ENCODE results near the gene ZMYM3.

ZMYM3 gene

DNA sequence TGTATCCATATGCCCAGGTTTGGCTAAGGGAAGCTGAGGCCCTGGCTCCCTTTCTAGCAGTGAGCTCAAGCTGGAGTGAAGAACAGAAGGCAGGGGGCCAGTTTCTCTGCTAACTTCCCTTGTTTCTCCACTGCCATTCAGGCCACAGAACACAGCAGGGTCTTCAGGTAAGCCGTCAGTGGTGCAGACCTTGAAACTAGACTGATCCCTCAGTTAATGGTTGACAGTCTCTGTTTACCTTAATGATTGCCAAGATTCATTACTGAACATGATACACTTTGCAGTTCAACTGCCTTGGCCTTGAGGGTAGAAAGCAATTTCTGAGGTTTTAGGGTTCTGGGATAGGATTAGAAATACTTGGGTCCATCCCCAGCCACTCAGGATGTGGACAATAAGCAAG, 39.8 kb downstream of the ZMYM3 start:
- WGBS (ENCODE audit: insufficient coverage, insufficient read length), result no CpG with 5 or more reads among the region's 1 CpG
- Histone ChIP-seq H3K4me3 (ENCODE audit: low read length) (no peak overlapping the region), H3K27ac (ENCODE audit: low read length) (no peak overlapping the region), H3K27me3 (ENCODE audit: control insufficient read depth, insufficient read depth, low read length) (no peaks in the 10 kb centered on the region), H3K4me1 (ENCODE audit: control insufficient read depth, insufficient read depth, low read length) (no peaks in the 10 kb centered on the region), H3K9me3 (ENCODE audit: control insufficient read depth, insufficient read depth, low read length) (no peaks in the 10 kb centered on the region), H3K36me3 (ENCODE audit: control insufficient read depth, insufficient read depth, low read length) (no peaks in the 10 kb centered on the region)
- no peak for DNase-seq (ENCODE audit: low read depth, low spot score)

DNA sequence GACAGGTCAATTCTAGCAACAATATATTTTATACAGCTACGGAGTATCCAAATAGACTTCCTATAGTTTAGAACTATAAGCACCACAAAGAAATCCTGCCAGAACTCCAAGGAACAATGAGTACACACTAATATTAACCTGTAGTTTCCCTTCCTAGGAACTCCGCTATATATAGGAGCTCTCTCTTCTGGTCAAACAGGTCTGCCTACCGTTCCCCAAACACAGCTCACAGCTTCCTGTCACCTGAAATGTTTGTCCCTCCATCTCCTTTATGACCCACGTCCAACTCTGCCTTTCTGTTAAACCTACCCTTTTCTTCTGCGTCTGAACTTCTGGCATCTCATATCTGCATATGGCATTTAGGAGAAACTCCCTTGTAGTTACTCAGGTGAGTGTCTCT, 41.4 kb downstream of the ZMYM3 start:
- no CpG with 5 or more reads among the region's 5 CpGs for WGBS (ENCODE audit: insufficient coverage, insufficient read length)
- no peak for DNase-seq (ENCODE audit: low read depth, low spot score)

DNA sequence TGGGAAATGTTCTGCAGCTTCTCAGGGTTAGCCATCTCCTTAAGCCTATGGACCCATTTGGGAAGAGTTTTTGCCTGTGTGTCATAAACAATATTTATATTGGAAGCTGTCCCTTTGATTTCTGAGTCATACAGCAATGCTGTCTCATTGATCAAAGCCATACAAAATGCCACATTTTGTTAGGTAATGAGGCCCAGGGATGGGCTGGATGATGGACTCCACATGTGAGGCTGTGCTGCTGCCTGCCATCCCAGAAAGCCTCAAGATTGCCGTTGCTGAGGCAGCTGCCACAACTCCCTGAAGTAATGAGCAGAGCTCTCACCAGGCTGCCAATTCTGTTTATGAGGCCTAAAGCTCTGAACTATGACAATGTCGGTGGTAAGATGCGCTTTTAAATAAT, 43.1 kb downstream of the ZMYM3 start:
- no peak overlapping the region for H3K4me3 ChIP-seq (ENCODE audit: low read length)
- no peaks in the 10 kb centered on the region for H3K36me3 ChIP-seq (ENCODE audit: control insufficient read depth, insufficient read depth, low read length)
- no CpG with 5 or more reads among the region's 3 CpGs for WGBS (ENCODE audit: insufficient coverage, insufficient read length)
- no peaks in the 10 kb centered on the region for H3K9me3 ChIP-seq (ENCODE audit: control insufficient read depth, insufficient read depth, low read length)
- H3K27ac ChIP-seq (ENCODE audit: low read length), result no peak overlapping the region
- no peaks in the 10 kb centered on the region for H3K27me3 ChIP-seq (ENCODE audit: control insufficient read depth, insufficient read depth, low read length)
- no peaks in the 10 kb centered on the region for H3K4me1 ChIP-seq (ENCODE audit: control insufficient read depth, insufficient read depth, low read length)
- DNase-seq (ENCODE audit: low read depth, low spot score), result no peak

More for the DNA sequence above, 41.4 kb downstream of the ZMYM3 start:
- no peaks in the 10 kb centered on the region for H3K4me1 ChIP-seq (ENCODE audit: control insufficient read depth, insufficient read depth, low read length)
- H3K27me3 ChIP-seq (ENCODE audit: control insufficient read depth, insufficient read depth, low read length), result no peaks in the 10 kb centered on the region
- H3K9me3 ChIP-seq (ENCODE audit: control insufficient read depth, insufficient read depth, low read length), result no peaks in the 10 kb centered on the region
- no peaks in the 10 kb centered on the region for H3K36me3 ChIP-seq (ENCODE audit: control insufficient read depth, insufficient read depth, low read length)
- H3K4me3 ChIP-seq (ENCODE audit: low read length), result no peak overlapping the region
- H3K27ac ChIP-seq (ENCODE audit: low read length), result no peak overlapping the region

DNA sequence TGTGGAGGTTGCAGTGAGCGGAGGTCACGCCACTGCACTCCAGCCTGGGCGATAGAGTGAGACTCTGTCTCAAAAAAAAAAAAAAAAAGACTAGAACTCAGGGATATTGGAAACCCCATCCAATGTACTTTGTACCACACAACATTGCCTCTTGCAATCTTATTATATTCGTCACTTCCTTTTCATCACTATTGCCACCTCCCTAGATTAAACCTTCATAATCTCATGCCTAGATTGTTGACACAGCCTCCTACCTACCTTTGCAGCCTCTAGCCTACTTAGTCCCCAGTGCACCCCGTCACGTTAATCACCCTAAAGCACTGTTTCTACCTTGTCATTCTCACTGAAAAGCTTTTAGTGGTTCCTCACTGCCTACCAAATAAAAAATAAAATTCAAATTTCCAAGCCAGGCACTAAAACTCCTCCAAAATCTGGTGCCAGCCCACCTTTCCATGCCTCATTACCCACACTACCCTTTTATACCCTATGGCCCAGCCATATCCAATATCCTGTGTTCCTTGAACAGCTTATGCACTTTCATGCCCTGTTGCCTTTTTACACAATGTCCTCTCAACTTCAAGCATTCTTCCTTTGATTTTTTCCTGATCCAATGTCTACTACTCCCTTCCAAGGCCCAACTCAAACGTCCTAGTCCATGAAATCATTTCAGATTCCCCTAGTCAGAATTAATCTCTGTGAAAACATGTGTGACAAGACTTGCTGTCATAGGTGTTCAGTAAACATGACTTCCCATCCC, 54.5 kb downstream of the ZMYM3 start:
- 100% methylated on average over 1 of the region's 7 CpGs for WGBS (ENCODE audit: insufficient coverage, insufficient read length)
- Histone ChIP-seq H3K27ac (ENCODE audit: low read length) (no peak overlapping the region), H3K9me3 (ENCODE audit: control insufficient read depth, insufficient read depth, low read length) (no peaks in the 10 kb centered on the region), H3K4me3 (ENCODE audit: low read length) (no peak overlapping the region), H3K27me3 (ENCODE audit: control insufficient read depth, insufficient read depth, low read length) (no peaks in the 10 kb centered on the region), H3K36me3 (ENCODE audit: control insufficient read depth, insufficient read depth, low read length) (no peaks in the 10 kb centered on the region), H3K4me1 (ENCODE audit: control insufficient read depth, insufficient read depth, low read length) (no peaks in the 10 kb centered on the region)
- no peak for DNase-seq (ENCODE audit: low read depth, low spot score)

DNA sequence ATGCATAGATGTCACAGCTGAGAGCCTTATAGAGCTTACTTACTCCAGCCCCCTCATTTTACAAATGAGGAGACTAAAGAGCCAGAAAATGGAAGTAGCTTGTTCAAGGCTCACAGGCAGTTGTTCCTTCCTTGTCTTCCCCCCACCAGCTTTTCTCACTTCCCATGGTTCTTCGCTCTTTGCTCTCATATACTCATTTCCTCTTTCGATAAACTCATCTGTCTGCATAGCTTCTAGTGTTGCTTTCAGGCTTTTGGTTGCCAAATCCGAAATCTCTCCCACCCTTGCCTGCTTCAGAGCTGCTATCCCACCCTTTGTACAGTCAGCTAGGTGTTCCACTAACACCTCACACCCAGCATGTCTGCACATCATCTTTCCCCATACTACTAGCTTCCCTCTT, 55.9 kb downstream of the ZMYM3 start:
- Histone ChIP-seq H3K27me3 (ENCODE audit: control insufficient read depth, insufficient read depth, low read length) (no peaks in the 10 kb centered on the region), H3K4me3 (ENCODE audit: low read length) (no peak overlapping the region), H3K4me1 (ENCODE audit: control insufficient read depth, insufficient read depth, low read length) (no peaks in the 10 kb centered on the region), H3K36me3 (ENCODE audit: control insufficient read depth, insufficient read depth, low read length) (no peaks in the 10 kb centered on the region), H3K9me3 (ENCODE audit: control insufficient read depth, insufficient read depth, low read length) (no peaks in the 10 kb centered on the region), H3K27ac (ENCODE audit: low read length) (no peak overlapping the region)
- WGBS (ENCODE audit: insufficient coverage, insufficient read length), result no CpG with 5 or more reads among the region's 3 CpGs
- no peak for DNase-seq (ENCODE audit: low read depth, low spot score)

DNA sequence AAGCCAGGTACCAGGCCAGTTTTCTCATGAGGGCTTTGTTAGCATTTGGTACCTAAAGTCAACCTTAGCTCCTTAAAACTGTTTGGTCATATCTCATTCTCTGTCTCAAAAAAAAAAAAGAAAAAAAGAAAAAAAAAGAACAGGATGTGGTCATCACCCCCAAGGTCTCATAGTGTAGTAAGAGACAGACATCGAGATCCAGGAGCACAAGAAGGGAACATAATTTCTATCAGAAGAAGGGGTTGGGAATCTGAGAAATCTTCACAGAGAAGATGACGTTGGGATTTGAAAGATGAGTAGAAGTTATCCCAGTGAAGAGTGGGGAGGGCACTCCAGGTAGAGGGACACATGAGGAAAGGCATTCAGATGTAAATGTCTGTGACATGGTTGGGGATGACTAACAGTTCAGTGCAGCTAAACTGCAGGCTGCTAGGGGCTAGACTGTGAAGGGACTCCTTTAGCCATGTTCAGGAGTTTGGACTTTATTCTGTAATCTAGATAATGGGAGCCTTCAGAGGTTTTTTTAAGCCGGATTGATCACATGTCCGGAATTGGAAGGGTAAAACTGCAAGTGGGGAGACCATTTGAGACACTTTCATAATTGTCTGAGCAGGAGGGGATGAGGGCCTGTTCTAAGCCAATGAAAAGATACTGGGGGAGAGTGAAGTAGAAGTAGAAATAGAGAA, 57.8 kb downstream of the ZMYM3 start:
- WGBS (ENCODE audit: insufficient coverage, insufficient read length), result no CpG with 5 or more reads among the region's 4 CpGs
- no peaks in the 10 kb centered on the region for H3K27me3 ChIP-seq (ENCODE audit: control insufficient read depth, insufficient read depth, low read length)
- H3K9me3 ChIP-seq (ENCODE audit: control insufficient read depth, insufficient read depth, low read length), result no peaks in the 10 kb centered on the region
- no peak for DNase-seq (ENCODE audit: low read depth, low spot score)
- H3K27ac ChIP-seq (ENCODE audit: low read length), result no peak overlapping the region
- H3K36me3 ChIP-seq (ENCODE audit: control insufficient read depth, insufficient read depth, low read length), result no peaks in the 10 kb centered on the region
- no peaks in the 10 kb centered on the region for H3K4me1 ChIP-seq (ENCODE audit: control insufficient read depth, insufficient read depth, low read length)
- no peak overlapping the region for H3K4me3 ChIP-seq (ENCODE audit: low read length)

DNA sequence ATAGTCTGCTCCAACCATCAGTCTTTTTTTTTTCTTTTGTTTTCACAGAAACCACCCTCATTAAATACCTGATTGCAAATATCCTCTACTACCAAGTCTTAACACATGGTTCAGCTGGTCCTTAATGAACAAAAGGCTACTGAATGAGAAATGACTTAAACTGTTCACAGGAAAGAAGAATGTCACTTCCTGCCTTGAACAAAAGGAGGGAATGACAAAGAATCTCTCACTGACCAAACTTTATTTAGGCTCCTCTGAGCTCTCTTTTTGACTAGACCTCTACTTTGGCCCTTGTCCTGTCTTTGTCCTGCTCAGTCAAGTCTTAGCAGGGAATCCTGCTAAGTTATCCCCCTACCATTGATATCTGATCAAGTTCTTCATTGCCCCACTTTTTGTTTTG, 62.7 kb downstream of the ZMYM3 start:
- no peaks in the 10 kb centered on the region for H3K9me3 ChIP-seq (ENCODE audit: control insufficient read depth, insufficient read depth, low read length)
- no peaks in the 10 kb centered on the region for H3K4me1 ChIP-seq (ENCODE audit: control insufficient read depth, insufficient read depth, low read length)
- H3K4me3 ChIP-seq (ENCODE audit: low read length), result no peak overlapping the region
- no peak overlapping the region for H3K27ac ChIP-seq (ENCODE audit: low read length)
- H3K27me3 ChIP-seq (ENCODE audit: control insufficient read depth, insufficient read depth, low read length), result no peaks in the 10 kb centered on the region
- H3K36me3 ChIP-seq (ENCODE audit: control insufficient read depth, insufficient read depth, low read length), result no peaks in the 10 kb centered on the region
- no peak for DNase-seq (ENCODE audit: low read depth, low spot score)

Data from iPS DF 6.9 (cell line).